ENCODE data around the gene SMAD5.

- TF ChIP-seq TAF1 (CRISPR knock-in tag; IDR thresholded peaks at IDR 0.05) (no peak), ZBTB43 (CRISPR knock-in tag; conservative IDR thresholded peaks at IDR 0.05) (no peak), ZNF124 (CRISPR knock-in tag; IDR thresholded peaks at IDR 0.05) (no peak), FOXM1 (CRISPR knock-in tag; IDR thresholded peaks at IDR 0.05) (no peak)
Measured at GRCh38 chr5:136094913-136095641, 37.6 kb upstream of the SMAD5 start.

All from HepG2 (cell line).